ENCODE results near the gene TMPRSS7. TPM values are rescaled to one million over a fixed set of nuclear protein-coding genes. Genes with fewer than 3 reads are reported as not detected.

The TMPRSS7 gene, protein sequence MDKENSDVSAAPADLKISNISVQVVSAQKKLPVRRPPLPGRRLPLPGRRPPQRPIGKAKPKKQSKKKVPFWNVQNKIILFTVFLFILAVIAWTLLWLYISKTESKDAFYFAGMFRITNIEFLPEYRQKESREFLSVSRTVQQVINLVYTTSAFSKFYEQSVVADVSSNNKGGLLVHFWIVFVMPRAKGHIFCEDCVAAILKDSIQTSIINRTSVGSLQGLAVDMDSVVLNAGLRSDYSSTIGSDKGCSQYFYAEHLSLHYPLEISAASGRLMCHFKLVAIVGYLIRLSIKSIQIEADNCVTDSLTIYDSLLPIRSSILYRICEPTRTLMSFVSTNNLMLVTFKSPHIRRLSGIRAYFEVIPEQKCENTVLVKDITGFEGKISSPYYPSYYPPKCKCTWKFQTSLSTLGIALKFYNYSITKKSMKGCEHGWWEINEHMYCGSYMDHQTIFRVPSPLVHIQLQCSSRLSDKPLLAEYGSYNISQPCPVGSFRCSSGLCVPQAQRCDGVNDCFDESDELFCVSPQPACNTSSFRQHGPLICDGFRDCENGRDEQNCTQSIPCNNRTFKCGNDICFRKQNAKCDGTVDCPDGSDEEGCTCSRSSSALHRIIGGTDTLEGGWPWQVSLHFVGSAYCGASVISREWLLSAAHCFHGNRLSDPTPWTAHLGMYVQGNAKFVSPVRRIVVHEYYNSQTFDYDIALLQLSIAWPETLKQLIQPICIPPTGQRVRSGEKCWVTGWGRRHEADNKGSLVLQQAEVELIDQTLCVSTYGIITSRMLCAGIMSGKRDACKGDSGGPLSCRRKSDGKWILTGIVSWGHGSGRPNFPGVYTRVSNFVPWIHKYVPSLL
- not detected for total RNA-seq

DNA sequence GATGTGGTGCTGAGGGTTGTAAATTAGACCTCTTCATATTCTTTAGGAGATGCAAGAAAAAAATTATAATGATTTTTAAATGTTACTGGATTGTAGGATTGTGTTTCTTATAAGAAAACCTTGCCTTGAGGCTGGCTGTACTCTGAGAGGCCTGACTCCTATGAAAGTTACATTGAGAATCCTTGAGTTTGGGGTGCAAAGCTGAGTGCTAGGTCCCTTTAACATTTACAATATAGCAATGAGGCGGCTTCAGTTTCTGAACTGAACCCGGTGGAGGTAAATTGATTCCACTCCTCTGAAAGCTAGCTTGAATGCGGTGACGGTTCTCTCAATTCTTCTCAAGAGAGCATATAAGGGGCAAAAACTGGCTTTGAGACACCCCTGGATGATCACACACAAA, at the start of gene TMPRSS7:
TMPRSS7 (plus strand) TSS at position 301 of the 400 bp plus-strand sequence. CDS start 110 bp downstream, outside the sequence.
- Mint-ChIP-seq H3K4me3 (no peak within 1 kb of the TSS), H3K27me3 (ENCODE audit: low read depth) (no peaks in the 10 kb centered on the region), H3K4me1 (ENCODE audit: low read depth) (no peaks in the 10 kb centered on the region), H3K36me3 (ENCODE audit: low read depth) (no peaks in the 10 kb centered on the region), H3K9me3 (peaks cover 3% of the 10 kb centered on the region), H3K27ac (no peak within 1 kb of the TSS)
- CTCF ChIA-PET: interaction anchor here (0.6 to 1.0 kb wide), 2 partner anchors 9 to 10 kb away, joined by 3 to 4 read pairs; no protein-coding TSS in a partner anchor
- no peak for DNase-seq
- intact Hi-C loops (cut with micrococcal nuclease): no loop called here

DNA sequence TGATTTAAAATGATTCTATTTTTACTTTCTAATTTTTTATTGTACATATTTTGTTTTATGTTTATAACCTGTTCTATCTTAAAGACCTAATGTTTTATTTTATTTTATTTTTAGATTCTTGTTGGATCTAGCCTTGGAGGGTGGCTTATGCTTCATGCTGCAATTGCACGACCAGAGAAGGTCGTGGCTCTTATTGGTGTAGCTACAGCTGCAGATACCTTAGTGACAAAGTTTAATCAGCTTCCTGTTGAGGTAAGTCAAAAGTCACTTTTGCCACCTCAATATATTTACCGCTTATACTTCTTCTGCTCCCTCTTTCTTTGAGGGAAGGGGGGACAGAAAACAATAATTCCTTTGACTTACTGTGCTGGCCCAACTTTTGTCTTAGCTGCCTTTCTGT, 47.7 kb upstream of the TMPRSS7 start:
- peak overlapping the region; percentile 6 for H3K27ac Mint-ChIP-seq
- H3K4me3 Mint-ChIP-seq: no peak overlapping the region
- H3K4me1 Mint-ChIP-seq (ENCODE audit: low read depth): peaks cover 47% of the 10 kb centered on the region
- intact Hi-C loops (cut with micrococcal nuclease): loop anchor here (10.0 kb wide), 1 partner anchor 318 kb away; no protein-coding TSS in a partner anchor
- no peaks in the 10 kb centered on the region for H3K9me3 Mint-ChIP-seq
- no peaks in the 10 kb centered on the region for H3K27me3 Mint-ChIP-seq (ENCODE audit: low read depth)
- CTCF ChIA-PET: interaction anchor here (0.6 to 20.8 kb wide), 6 partner anchors 9 to 151 kb away, joined by 3 to 454 read pairs (median 4); no protein-coding TSS in a partner anchor
- H3K36me3 Mint-ChIP-seq (ENCODE audit: low read depth): peaks cover 34% of the 10 kb centered on the region
- DNase-seq: no peak

GRCh38 chr3:111989061-111989678, 45.4 kb upstream of the TMPRSS7 start:
- intact Hi-C loops (cut with micrococcal nuclease): loop anchor here (1.0 to 10.0 kb wide), 4 partner anchors 13 to 316 kb away; no protein-coding TSS in a partner anchor
- no peaks in the 10 kb centered on the region for H3K9me3 Mint-ChIP-seq
- peaks cover 27% of the 10 kb centered on the region for H3K4me1 Mint-ChIP-seq (ENCODE audit: low read depth)
- CTCF ChIA-PET: interaction anchor here (0.7 to 20.8 kb wide), 17 partner anchors 10 to 320 kb away, joined by 3 to 454 read pairs (median 6); partner anchors contain the start of genes ABHD10 and TAGLN3
- no peak overlapping the region for H3K4me3 Mint-ChIP-seq
- no peak for DNase-seq
- H3K36me3 Mint-ChIP-seq (ENCODE audit: low read depth): peaks cover 34% of the 10 kb centered on the region
- H3K27ac Mint-ChIP-seq: no peak overlapping the region
- H3K27me3 Mint-ChIP-seq (ENCODE audit: low read depth): no peaks in the 10 kb centered on the region

- peaks cover 15% of the 10 kb centered on the region for H3K36me3 Mint-ChIP-seq (ENCODE audit: low read depth)
- H3K4me1 Mint-ChIP-seq (ENCODE audit: low read depth): peaks cover 6% of the 10 kb centered on the region
- CTCF ChIA-PET: interaction anchor here (1.0 to 20.8 kb wide), 3 partner anchors 9 to 324 kb away, joined by 3 to 454 read pairs (median 96); partner anchors contain the start of gene TAGLN3
- no peak overlapping the region for H3K27ac Mint-ChIP-seq
- intact Hi-C loops (cut with micrococcal nuclease): no loop called here
- no peak for DNase-seq
- no peak overlapping the region for H3K4me3 Mint-ChIP-seq
- H3K9me3 Mint-ChIP-seq: no peaks in the 10 kb centered on the region
- no peaks in the 10 kb centered on the region for H3K27me3 Mint-ChIP-seq (ENCODE audit: low read depth)
Observed at GRCh38 chr3:111993038-111993437, 41.5 kb upstream of the TMPRSS7 start.

- DNase-seq: peak; percentile 20
Observed at GRCh38 chr3:111998636-111999483, 35.7 kb upstream of the TMPRSS7 start, which contains the start of gene TAGLN3. TSS of gene TAGLN3 (plus strand) at chr3:111998922. CDS start at chr3:111999423, 501 bp downstream.

GRCh38 chr3:111999484-112000324, 34.8 kb upstream of the TMPRSS7 start:
- no peaks in the 10 kb centered on the region for H3K9me3 Mint-ChIP-seq
- DNase-seq: no peak
- no peaks in the 10 kb centered on the region for H3K27me3 Mint-ChIP-seq (ENCODE audit: low read depth)
- intact Hi-C loops (cut with micrococcal nuclease): no loop called here
- H3K36me3 Mint-ChIP-seq (ENCODE audit: low read depth): no peaks in the 10 kb centered on the region
- H3K4me1 Mint-ChIP-seq (ENCODE audit: low read depth): peaks cover 54% of the 10 kb centered on the region
- CTCF ChIA-PET: interaction anchor here (0.6 to 20.8 kb wide), 6 partner anchors 9 to 645 kb away, joined by 3 to 454 read pairs (median 5); no protein-coding TSS in a partner anchor
- H3K27ac Mint-ChIP-seq: no peak overlapping the region
- H3K4me3 Mint-ChIP-seq: peak overlapping the region; percentile 64

More at GRCh38 chr3:111998636-111999483, 35.7 kb upstream of the TMPRSS7 start, which contains the start of gene TAGLN3:
- Mint-ChIP-seq H3K27ac (no peak within 1 kb of the TSS), H3K27me3 (ENCODE audit: low read depth) (no peaks in the 10 kb centered on the region), H3K4me1 (ENCODE audit: low read depth) (peaks cover 45% of the 10 kb centered on the region), H3K9me3 (no peaks in the 10 kb centered on the region), H3K4me3 (peak within 1 kb of the TSS; percentile 64), H3K36me3 (ENCODE audit: low read depth) (no peaks in the 10 kb centered on the region)
- intact Hi-C loops (cut with micrococcal nuclease): no loop called here
- CTCF ChIA-PET: interaction anchor here (0.6 to 20.8 kb wide), 7 partner anchors 8 to 646 kb away, joined by 3 to 454 read pairs (median 4); no protein-coding TSS in a partner anchor

DNA sequence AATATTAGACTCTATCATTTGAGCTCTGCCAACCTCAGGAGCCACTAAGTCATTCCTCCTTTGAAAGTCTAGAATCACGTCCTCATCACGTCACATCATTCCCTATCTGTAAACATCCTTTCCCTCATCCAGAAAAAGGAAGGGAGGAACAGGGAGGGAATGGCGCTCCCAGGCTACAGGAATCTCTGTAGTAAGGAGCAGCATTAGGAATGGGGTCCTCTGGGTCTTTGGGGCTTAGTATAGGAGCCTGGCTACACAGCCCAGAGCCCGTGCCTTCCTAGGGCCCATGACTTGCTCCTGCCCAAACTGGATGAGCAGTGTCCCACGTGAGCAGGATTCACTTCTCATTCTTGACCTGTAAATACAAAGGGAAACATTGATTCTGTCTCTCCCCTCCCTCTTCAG, 34.2 kb upstream of the TMPRSS7 start:
- H3K36me3 Mint-ChIP-seq (ENCODE audit: low read depth): no peaks in the 10 kb centered on the region
- DNase-seq: no peak
- H3K27me3 Mint-ChIP-seq (ENCODE audit: low read depth): no peaks in the 10 kb centered on the region
- no peak overlapping the region for H3K27ac Mint-ChIP-seq
- intact Hi-C loops (cut with micrococcal nuclease): no loop called here
- CTCF ChIA-PET: interaction anchor here (2.2 to 20.8 kb wide), 3 partner anchors 10 to 43 kb away, joined by 6 to 454 read pairs (median 96); no protein-coding TSS in a partner anchor
- H3K4me3 Mint-ChIP-seq: no peak overlapping the region
- H3K4me1 Mint-ChIP-seq (ENCODE audit: low read depth): peaks cover 60% of the 10 kb centered on the region
- no peaks in the 10 kb centered on the region for H3K9me3 Mint-ChIP-seq

GRCh38 chr3:112000966-112001365, 33.6 kb upstream of the TMPRSS7 start:
- no peak for DNase-seq
- Mint-ChIP-seq H3K4me1 (ENCODE audit: low read depth) (peaks cover 61% of the 10 kb centered on the region), H3K4me3 (no peak overlapping the region), H3K9me3 (no peaks in the 10 kb centered on the region), H3K36me3 (ENCODE audit: low read depth) (no peaks in the 10 kb centered on the region), H3K27ac (no peak overlapping the region), H3K27me3 (ENCODE audit: low read depth) (no peaks in the 10 kb centered on the region)
- CTCF ChIA-PET: interaction anchor here (0.8 to 20.8 kb wide), 4 partner anchors 11 to 90 kb away, joined by 3 to 454 read pairs (median 50); no protein-coding TSS in a partner anchor
- intact Hi-C loops (cut with micrococcal nuclease): no loop called here

GRCh38 chr3:112001526-112001925, 33.0 kb upstream of the TMPRSS7 start:
- Mint-ChIP-seq H3K9me3 (no peaks in the 10 kb centered on the region), H3K27ac (peak overlapping the region; percentile 9)

More at GRCh38 chr3:112001526-112001925, 33.0 kb upstream of the TMPRSS7 start:
- CTCF ChIA-PET: interaction anchor here (0.6 to 20.8 kb wide), 6 partner anchors 11 to 506 kb away, joined by 3 to 454 read pairs (median 3); no protein-coding TSS in a partner anchor
- intact Hi-C loops (cut with micrococcal nuclease): no loop called here
- no peaks in the 10 kb centered on the region for H3K36me3 Mint-ChIP-seq (ENCODE audit: low read depth)
- peak; percentile 31 for DNase-seq
- no peak overlapping the region for H3K4me3 Mint-ChIP-seq
- peaks cover 61% of the 10 kb centered on the region for H3K4me1 Mint-ChIP-seq (ENCODE audit: low read depth)
- H3K27me3 Mint-ChIP-seq (ENCODE audit: low read depth): no peaks in the 10 kb centered on the region

Measured in activated naive CD4-positive, alpha-beta T cell treated with anti-CD3 and anti-CD28 coated beads for 36 hours (primary cell).